ENCODE results near the gene TCERG1L. TPM values are rescaled to one million over a fixed set of nuclear protein-coding genes. Genes with fewer than 3 reads are reported as not detected.

The TCERG1L gene
- polyA plus RNA-seq, 1 of the 3 experiments (the other 2 are of a cell fraction), result not detected

DNA sequence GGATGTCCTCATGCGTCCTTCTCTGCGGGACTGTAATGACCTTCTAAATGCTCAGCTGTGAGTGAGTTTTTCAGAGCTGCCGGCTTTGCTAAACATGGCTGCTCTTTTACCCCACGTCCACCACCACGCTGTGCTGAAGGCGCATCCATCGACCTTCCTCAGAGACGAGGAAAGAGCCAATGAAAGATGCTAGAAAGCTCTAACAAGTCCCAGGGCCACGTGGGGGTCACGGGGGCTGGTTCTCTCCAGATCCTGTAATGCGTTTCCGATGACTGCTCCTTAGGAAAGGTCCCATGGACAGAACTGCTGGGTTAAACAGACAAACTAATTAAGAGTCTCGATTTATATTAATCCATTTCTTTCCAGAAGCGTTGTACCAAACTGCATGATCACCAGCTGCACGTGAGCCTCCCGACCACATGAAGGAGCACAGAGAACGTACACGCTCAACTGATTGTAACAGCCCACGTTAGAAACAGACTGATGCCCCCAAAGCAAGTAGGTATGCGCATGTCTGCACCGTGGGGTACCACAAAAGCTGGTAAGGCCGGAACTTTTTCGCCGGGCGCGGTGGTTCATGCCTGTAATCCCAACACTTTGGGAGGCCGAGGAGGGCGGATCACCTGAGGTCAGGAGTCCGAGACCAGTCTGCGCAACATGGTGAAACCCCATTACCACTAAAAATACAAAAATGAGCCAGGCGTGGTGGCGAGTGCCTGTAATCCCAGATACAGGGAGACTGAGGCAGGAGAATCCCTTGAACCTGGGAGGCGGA, 109.6 kb downstream of the TCERG1L start:
- ChIA-PET POLR2A (no interaction called here), CTCF (interaction anchor here (1.1 to 1.8 kb wide), 2 partner anchors 8 to 42 kb away, joined by 3 to 5 read pairs; no protein-coding TSS in a partner anchor)
- no peaks in the 10 kb centered on the region for H3K36me3 ChIP-seq (replicated peaks in 1 of 2; ENCODE audit: control insufficient read depth in 1 of 2, insufficient read depth in 2 of 2, low read length in 1 of 2)
- no peak overlapping the region for H3K4me2 ChIP-seq
- no peaks in the 10 kb centered on the region for H3K79me2 ChIP-seq (ENCODE audit: insufficient read depth)
- H3F3A ChIP-seq (replicated peaks; ENCODE audit: insufficient read depth), result no peaks in the 10 kb centered on the region
- WGBS (ENCODE audit: low lambda C conversion rate), result 68% methylated on average over 30 of the region's 33 CpGs
- H2AFZ ChIP-seq (ENCODE audit: low read depth), result no peak overlapping the region
- H3K27ac ChIP-seq (ENCODE audit: low read depth in 2 of 2, low read length in 1 of 2), result no peak overlapping the region
- DNase-seq, result no peak
- H3K4me1 ChIP-seq (ENCODE audit: control insufficient read depth in 1 of 2, insufficient read depth in 2 of 2, low read depth in 1 of 2, low read length in 1 of 2), result no peaks in the 10 kb centered on the region
- no peak for TF ChIP-seq EZH2phosphoT487 (IDR thresholded peaks at IDR 0.05; ENCODE audit: borderline replicate concordance, low read depth)
- H3K27me3 ChIP-seq (ENCODE audit: insufficient read depth), result no peaks in the 10 kb centered on the region
- H3K9me2 ChIP-seq, result no peaks in the 10 kb centered on the region
- no peaks in the 10 kb centered on the region for H3K9me3 ChIP-seq
- H3K4me3 ChIP-seq (ENCODE audit: low read depth in 2 of 2, low read length in 1 of 2), result no peak overlapping the region
- no peaks in the 10 kb centered on the region for H4K20me1 ChIP-seq (ENCODE audit: insufficient read depth)
- no peak overlapping the region for H3K9ac ChIP-seq

GRCh38 chr10:131200856-131201470, 110.6 kb downstream of the TCERG1L start:
- Histone ChIP-seq H3K27ac (ENCODE audit: low read depth in 2 of 2, low read length in 1 of 2) (no peak overlapping the region), H3F3A (replicated peaks; ENCODE audit: insufficient read depth) (no peaks in the 10 kb centered on the region), H2AFZ (ENCODE audit: low read depth) (no peak overlapping the region), H3K4me3 (ENCODE audit: low read depth in 2 of 2, low read length in 1 of 2) (no peak overlapping the region), H3K9me3 (no peaks in the 10 kb centered on the region), H3K9me2 (no peaks in the 10 kb centered on the region), H3K9ac (no peak overlapping the region), H3K4me1 (ENCODE audit: control insufficient read depth in 1 of 2, insufficient read depth in 2 of 2, low read depth in 1 of 2, low read length in 1 of 2) (no peaks in the 10 kb centered on the region), H4K20me1 (ENCODE audit: insufficient read depth) (no peaks in the 10 kb centered on the region), H3K79me2 (ENCODE audit: insufficient read depth) (no peaks in the 10 kb centered on the region), H3K4me2 (no peak overlapping the region), H3K36me3 (replicated peaks in 1 of 2; ENCODE audit: control insufficient read depth in 1 of 2, insufficient read depth in 2 of 2, low read length in 1 of 2) (no peaks in the 10 kb centered on the region), H3K27me3 (ENCODE audit: insufficient read depth) (no peaks in the 10 kb centered on the region)
- ChIA-PET CTCF (no interaction called here), POLR2A (no interaction called here)
- TF ChIP-seq NRF1 (IDR thresholded peaks at IDR 0.05; ENCODE audit: low read depth, low read length) (no peak), MXI1 (IDR thresholded peaks at IDR 0.05; ENCODE audit: low read depth, low read length) (no peak), TCF12 (IDR thresholded peaks at IDR 0.05) (no peak), GABPA (IDR thresholded peaks at IDR 0.05; ENCODE audit: low read depth) (no peak), RCOR1 (IDR thresholded peaks at IDR 0.05; ENCODE audit: low read length) (no peak), SIN3A (IDR thresholded peaks at IDR 0.05; ENCODE audit: borderline replicate concordance, low read depth, low read length) (no peak), RFX5 (IDR thresholded peaks at IDR 0.05; ENCODE audit: low read length) (no peak), MAX (IDR thresholded peaks at IDR 0.05; ENCODE audit: low read depth) (no peak), FOXM1 (IDR thresholded peaks at IDR 0.05; ENCODE audit: low read depth) (no peak), FOSL2 (IDR thresholded peaks at IDR 0.05; ENCODE audit: borderline replicate concordance, low read depth) (no peak), EP300 (IDR thresholded peaks at IDR 0.05; ENCODE audit: borderline replicate concordance in 1 of 2, low read depth in 1 of 2, low read length in 1 of 2) (no peak), ELF1 (IDR thresholded peaks at IDR 0.05) (no peak), RAD21 (IDR thresholded peaks at IDR 0.05; ENCODE audit: low read length) (no peak), TAF1 (IDR thresholded peaks at IDR 0.05; ENCODE audit: borderline replicate concordance, low read depth, low read length) (no peak)
- TF ChIP-seq, protein P1, sequence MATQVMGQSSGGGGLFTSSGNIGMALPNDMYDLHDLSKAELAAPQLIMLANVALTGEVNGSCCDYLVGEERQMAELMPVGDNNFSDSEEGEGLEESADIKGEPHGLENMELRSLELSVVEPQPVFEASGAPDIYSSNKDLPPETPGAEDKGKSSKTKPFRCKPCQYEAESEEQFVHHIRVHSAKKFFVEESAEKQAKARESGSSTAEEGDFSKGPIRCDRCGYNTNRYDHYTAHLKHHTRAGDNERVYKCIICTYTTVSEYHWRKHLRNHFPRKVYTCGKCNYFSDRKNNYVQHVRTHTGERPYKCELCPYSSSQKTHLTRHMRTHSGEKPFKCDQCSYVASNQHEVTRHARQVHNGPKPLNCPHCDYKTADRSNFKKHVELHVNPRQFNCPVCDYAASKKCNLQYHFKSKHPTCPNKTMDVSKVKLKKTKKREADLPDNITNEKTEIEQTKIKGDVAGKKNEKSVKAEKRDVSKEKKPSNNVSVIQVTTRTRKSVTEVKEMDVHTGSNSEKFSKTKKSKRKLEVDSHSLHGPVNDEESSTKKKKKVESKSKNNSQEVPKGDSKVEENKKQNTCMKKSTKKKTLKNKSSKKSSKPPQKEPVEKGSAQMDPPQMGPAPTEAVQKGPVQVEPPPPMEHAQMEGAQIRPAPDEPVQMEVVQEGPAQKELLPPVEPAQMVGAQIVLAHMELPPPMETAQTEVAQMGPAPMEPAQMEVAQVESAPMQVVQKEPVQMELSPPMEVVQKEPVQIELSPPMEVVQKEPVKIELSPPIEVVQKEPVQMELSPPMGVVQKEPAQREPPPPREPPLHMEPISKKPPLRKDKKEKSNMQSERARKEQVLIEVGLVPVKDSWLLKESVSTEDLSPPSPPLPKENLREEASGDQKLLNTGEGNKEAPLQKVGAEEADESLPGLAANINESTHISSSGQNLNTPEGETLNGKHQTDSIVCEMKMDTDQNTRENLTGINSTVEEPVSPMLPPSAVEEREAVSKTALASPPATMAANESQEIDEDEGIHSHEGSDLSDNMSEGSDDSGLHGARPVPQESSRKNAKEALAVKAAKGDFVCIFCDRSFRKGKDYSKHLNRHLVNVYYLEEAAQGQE (IDR thresholded peaks at IDR 0.05; ENCODE audit: low read depth, low read length), result no peak
- TF ChIP-seq, protein P2, sequence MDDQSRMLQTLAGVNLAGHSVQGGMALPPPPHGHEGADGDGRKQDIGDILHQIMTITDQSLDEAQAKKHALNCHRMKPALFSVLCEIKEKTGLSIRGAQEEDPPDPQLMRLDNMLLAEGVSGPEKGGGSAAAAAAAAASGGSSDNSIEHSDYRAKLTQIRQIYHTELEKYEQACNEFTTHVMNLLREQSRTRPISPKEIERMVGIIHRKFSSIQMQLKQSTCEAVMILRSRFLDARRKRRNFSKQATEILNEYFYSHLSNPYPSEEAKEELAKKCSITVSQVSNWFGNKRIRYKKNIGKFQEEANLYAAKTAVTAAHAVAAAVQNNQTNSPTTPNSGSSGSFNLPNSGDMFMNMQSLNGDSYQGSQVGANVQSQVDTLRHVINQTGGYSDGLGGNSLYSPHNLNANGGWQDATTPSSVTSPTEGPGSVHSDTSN (IDR thresholded peaks at IDR 0.05), result no peak
- DNase-seq, result no peak
- 52% methylated on average over 20 of the region's 21 CpGs for WGBS (ENCODE audit: low lambda C conversion rate)
